Measurements from ENCODE around the gene FMN1. TPM values are rescaled to one million over a fixed set of nuclear protein-coding genes. Genes with fewer than 3 reads are reported as not detected.

The FMN1 gene
- polyA plus RNA-seq, 3 donors: 0.28 to 3.7 (median 0.34) TPM

DNA sequence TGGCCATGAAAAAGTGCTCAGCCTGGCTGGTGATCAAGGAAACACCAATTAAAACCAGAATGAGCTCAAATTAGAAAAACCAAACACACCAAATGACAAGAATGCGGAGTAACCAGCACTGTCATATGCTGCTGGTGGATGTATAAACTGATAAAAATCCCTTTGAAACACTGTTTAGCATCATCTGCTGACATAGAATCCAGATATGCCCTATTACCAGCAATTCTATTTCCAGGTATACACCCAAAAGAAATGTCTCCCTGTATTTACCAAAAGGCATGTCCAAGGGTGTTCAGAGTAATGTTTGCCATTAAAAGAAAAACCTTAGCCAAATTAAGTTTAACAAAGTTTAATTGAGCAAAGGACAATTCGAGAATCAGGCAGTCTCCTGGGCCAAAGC lies 138.6 kb downstream of the FMN1 start:
- intact Hi-C loops (cut with micrococcal nuclease): loop anchor here in 1 of 2 donors (10.0 kb wide), 1 partner anchor 59 kb away; no protein-coding TSS in a partner anchor
- no peak for DNase-seq
- no peak overlapping the region for H3K4me3 ChIP-seq (replicated peaks in 1 of 3; ENCODE audit: low read depth in 2 of 3, low read length in 3 of 3)
- no peak overlapping the region for H3K4me3 Mint-ChIP-seq
- H3K36me3 Mint-ChIP-seq: peaks cover 2 to 11% of the 10 kb centered on the region in 2 donors
- H3K9me3 ChIP-seq (replicated peaks in 1 of 2; ENCODE audit: control insufficient read depth in 1 of 2, insufficient read depth in 1 of 2, low read length in 2 of 2): peaks cover 0 to 6% of the 10 kb centered on the region in 2 donors
- H3K4me1 Mint-ChIP-seq: peaks cover 4% of the 10 kb centered on the region
- no peaks in the 10 kb centered on the region for H3K79me2 ChIP-seq (ENCODE audit: insufficient read depth, low read length)
- no peak overlapping the region for H3K27ac ChIP-seq (ENCODE audit: low read depth in 1 of 2, low read length in 2 of 2)
- H3K9me3 Mint-ChIP-seq: peaks cover 0 to 12% (median 6%) of the 10 kb centered on the region in 7 donors
- whole genome bisulfite sequencing (ENCODE audit: insufficient coverage): 83% methylated on average over 1 of the region's 2 CpGs
- H3K36me3 ChIP-seq (replicated peaks in 1 of 2; ENCODE audit: control insufficient read depth in 1 of 2, insufficient read depth in 2 of 2, low read length in 2 of 2): no peaks in the 10 kb centered on the region
- no peak overlapping the region for H3K4me2 ChIP-seq (replicated peaks; ENCODE audit: extremely low read depth, low read length, poor library complexity, severe bottlenecking)
- no peak overlapping the region for H3K27ac Mint-ChIP-seq
- no peaks in the 10 kb centered on the region for H3K27me3 ChIP-seq (ENCODE audit: control insufficient read depth in 2 of 2, insufficient read depth in 2 of 2, low read length in 2 of 2)
- TF ChIP-seq, protein P1, sequence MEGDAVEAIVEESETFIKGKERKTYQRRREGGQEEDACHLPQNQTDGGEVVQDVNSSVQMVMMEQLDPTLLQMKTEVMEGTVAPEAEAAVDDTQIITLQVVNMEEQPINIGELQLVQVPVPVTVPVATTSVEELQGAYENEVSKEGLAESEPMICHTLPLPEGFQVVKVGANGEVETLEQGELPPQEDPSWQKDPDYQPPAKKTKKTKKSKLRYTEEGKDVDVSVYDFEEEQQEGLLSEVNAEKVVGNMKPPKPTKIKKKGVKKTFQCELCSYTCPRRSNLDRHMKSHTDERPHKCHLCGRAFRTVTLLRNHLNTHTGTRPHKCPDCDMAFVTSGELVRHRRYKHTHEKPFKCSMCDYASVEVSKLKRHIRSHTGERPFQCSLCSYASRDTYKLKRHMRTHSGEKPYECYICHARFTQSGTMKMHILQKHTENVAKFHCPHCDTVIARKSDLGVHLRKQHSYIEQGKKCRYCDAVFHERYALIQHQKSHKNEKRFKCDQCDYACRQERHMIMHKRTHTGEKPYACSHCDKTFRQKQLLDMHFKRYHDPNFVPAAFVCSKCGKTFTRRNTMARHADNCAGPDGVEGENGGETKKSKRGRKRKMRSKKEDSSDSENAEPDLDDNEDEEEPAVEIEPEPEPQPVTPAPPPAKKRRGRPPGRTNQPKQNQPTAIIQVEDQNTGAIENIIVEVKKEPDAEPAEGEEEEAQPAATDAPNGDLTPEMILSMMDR (IDR thresholded peaks at IDR 0.05): no peak
- H4K20me1 ChIP-seq (ENCODE audit: insufficient read depth, low read length): peaks cover 4% of the 10 kb centered on the region
- H3K27me3 Mint-ChIP-seq (ENCODE audit: low read depth in 3 of 3): peaks cover 0 to 3% (median 0%) of the 10 kb centered on the region in 3 donors
- H2AFZ ChIP-seq (ENCODE audit: insufficient read depth, low read depth, low read length, poor library complexity, severe bottlenecking): no peak overlapping the region
- no peaks in the 10 kb centered on the region for H3K4me1 ChIP-seq (ENCODE audit: control insufficient read depth in 1 of 2, insufficient read depth in 2 of 2, low read length in 2 of 2)
- no peak overlapping the region for H3K9ac ChIP-seq (ENCODE audit: insufficient read depth, low read length, poor library complexity, severe bottlenecking)

- Mint-ChIP-seq H3K36me3 (peaks cover 0 to 15% of the 10 kb centered on the region in 2 donors), H3K4me3 (no peak overlapping the region), H3K9me3 (peaks cover 11 to 31% (median 22%) of the 10 kb centered on the region in 7 donors), H3K27ac (no peak overlapping the region), H3K27me3 (ENCODE audit: low read depth in 3 of 3) (peaks cover 0 to 2% (median 0%) of the 10 kb centered on the region in 3 donors), H3K4me1 (no peaks in the 10 kb centered on the region)
- peaks cover 13 to 28% of the 10 kb centered on the region in 2 donors for H3K9me3 ChIP-seq (replicated peaks in 1 of 2; ENCODE audit: control insufficient read depth in 1 of 2, insufficient read depth in 1 of 2, low read length in 2 of 2)
- no peak for DNase-seq
- TF ChIP-seq, protein P1 (IDR thresholded peaks at IDR 0.05): no peak
- no peaks in the 10 kb centered on the region for H3K36me3 ChIP-seq (replicated peaks in 1 of 2; ENCODE audit: control insufficient read depth in 1 of 2, insufficient read depth in 2 of 2, low read length in 2 of 2)
- peaks cover 4% of the 10 kb centered on the region for H4K20me1 ChIP-seq (ENCODE audit: insufficient read depth, low read length)
- intact Hi-C loops (cut with micrococcal nuclease): loop anchor here in 1 of 2 donors (10.0 kb wide), 1 partner anchor 63 kb away; no protein-coding TSS in a partner anchor
- H3K4me2 ChIP-seq (replicated peaks; ENCODE audit: extremely low read depth, low read length, poor library complexity, severe bottlenecking): no peak overlapping the region
- H3K27ac ChIP-seq (ENCODE audit: low read depth in 1 of 2, low read length in 2 of 2): no peak overlapping the region
- no peak overlapping the region for H3K4me3 ChIP-seq (replicated peaks in 1 of 3; ENCODE audit: low read depth in 2 of 3, low read length in 3 of 3)
- no peaks in the 10 kb centered on the region for H3K4me1 ChIP-seq (ENCODE audit: control insufficient read depth in 1 of 2, insufficient read depth in 2 of 2, low read length in 2 of 2)
- 96% methylated on average over 3 of the region's 5 CpGs for WGBS (ENCODE audit: insufficient coverage)
- no peaks in the 10 kb centered on the region for H3K27me3 ChIP-seq (ENCODE audit: control insufficient read depth in 2 of 2, insufficient read depth in 2 of 2, low read length in 2 of 2)
- no peaks in the 10 kb centered on the region for H3K79me2 ChIP-seq (ENCODE audit: insufficient read depth, low read length)
- no peak overlapping the region for H3K9ac ChIP-seq (ENCODE audit: insufficient read depth, low read length, poor library complexity, severe bottlenecking)
- H2AFZ ChIP-seq (ENCODE audit: insufficient read depth, low read depth, low read length, poor library complexity, severe bottlenecking): no peak overlapping the region
Observed at GRCh38 chr15:33051528-33051927, 143.0 kb downstream of the FMN1 start.
